Measurements from ENCODE around the gene KIAA0040. TPM values are rescaled to one million over a fixed set of nuclear protein-coding genes. Genes with fewer than 3 reads are reported as not detected.

KIAA0040 gene
- total RNA-seq, 1 experiment from 2014 or later: 15.0 TPM

GRCh38 chr1:175154629-175155472 is 37.7 kb downstream of the KIAA0040 start:
- no peak overlapping the region for H3K27ac Mint-ChIP-seq
- ATAC-seq: peak; percentile 28
- POLR2A ChIA-PET: no interaction called here

GRCh38 chr1:175152006-175152652 is 40.4 kb downstream of the KIAA0040 start:
- CTCF ChIA-PET: interaction anchor here (0.5 to 3.9 kb wide), 118 partner anchors 10 to 953 kb away, joined by 3 to 158 read pairs (median 5); partner anchors contain the start of genes MRPS14 and TNN
- peak overlapping the region; percentile 60 for H3K4me3 Mint-ChIP-seq
- POLR2A ChIA-PET: interaction anchor here (0.6 to 0.9 kb wide), 4 partner anchors 128 to 1729 kb away, joined by 3 to 11 read pairs (median 4); partner anchors contain the start of gene MRPS14
- H3K27me3 Mint-ChIP-seq (ENCODE audit: low read depth): peaks cover 23% of the 10 kb centered on the region
- no peaks in the 10 kb centered on the region for H3K36me3 Mint-ChIP-seq
- no peak overlapping the region for H3K27ac Mint-ChIP-seq
- H3K9me3 Mint-ChIP-seq: no peaks in the 10 kb centered on the region
- peaks cover 31% of the 10 kb centered on the region for H3K4me1 Mint-ChIP-seq
- peak; percentile 87 for ATAC-seq
- no peak for TF ChIP-seq ZMAT4 (CRISPR knock-in tag; IDR thresholded peaks at IDR 0.05)
- TF ChIP-seq CTCF (IDR thresholded peaks at IDR 0.05): peak; percentile 85
- TF ChIP-seq ZSCAN18 (CRISPR knock-in tag; IDR thresholded peaks at IDR 0.05): no peak
- TF ChIP-seq CDX4 (CRISPR knock-in tag; IDR thresholded peaks at IDR 0.05; ENCODE audit: borderline replicate concordance): no peak
- TF ChIP-seq FOXK1 (CRISPR knock-in tag; IDR thresholded peaks at IDR 0.05): no peak
- DNase-seq (ENCODE audit: low spot score): peak; percentile 85

More at GRCh38 chr1:175154629-175155472, 37.7 kb downstream of the KIAA0040 start:
- peak; percentile 77 for DNase-seq (ENCODE audit: low spot score)
- H3K4me3 Mint-ChIP-seq: no peak overlapping the region
- H3K4me1 Mint-ChIP-seq: peaks cover 19% of the 10 kb centered on the region
- no peaks in the 10 kb centered on the region for H3K36me3 Mint-ChIP-seq
- TF ChIP-seq USF2 (CRISPR knock-in tag; IDR thresholded peaks at IDR 0.05) (no peak), CTCF (IDR thresholded peaks at IDR 0.05) (peak; percentile 82)
- CTCF ChIA-PET: interaction anchor here (0.6 to 4.0 kb wide), 45 partner anchors 9 to 602 kb away, joined by 3 to 92 read pairs (median 4); partner anchors contain the start of genes CACYBP, KIAA0040 and MRPS14
- no peaks in the 10 kb centered on the region for H3K9me3 Mint-ChIP-seq
- H3K27me3 Mint-ChIP-seq (ENCODE audit: low read depth): peaks cover 19% of the 10 kb centered on the region

- POLR2A ChIA-PET: no interaction called here
- Mint-ChIP-seq H3K27ac (no peak overlapping the region), H3K36me3 (no peaks in the 10 kb centered on the region), H3K9me3 (no peaks in the 10 kb centered on the region), H3K4me1 (peaks cover 40% of the 10 kb centered on the region), H3K27me3 (ENCODE audit: low read depth) (peaks cover 23% of the 10 kb centered on the region), H3K4me3 (no peak overlapping the region)
- ATAC-seq (no peak), DNase-seq (ENCODE audit: low spot score) (peak; percentile 24)
- CTCF ChIA-PET: interaction anchor here (0.7 to 3.9 kb wide), 22 partner anchors 13 to 673 kb away, joined by 3 to 158 read pairs (median 6); partner anchors contain the start of gene MRPS14
- no peak for TF ChIP-seq MXD4 (CRISPR knock-in tag; IDR thresholded peaks at IDR 0.05; ENCODE audit: borderline replicate concordance)
- no peak for TF ChIP-seq ARID4B (CRISPR knock-in tag; IDR thresholded peaks at IDR 0.05; ENCODE audit: borderline replicate concordance)
- TF ChIP-seq HMGXB4 (CRISPR knock-in tag; IDR thresholded peaks at IDR 0.05): no peak
- TF ChIP-seq JAZF1 (CRISPR knock-in tag; IDR thresholded peaks at IDR 0.05): no peak
- TF ChIP-seq NFE2L1 (CRISPR knock-in tag; IDR thresholded peaks at IDR 0.05): no peak
- no peak for TF ChIP-seq GABPB1 (CRISPR knock-in tag; IDR thresholded peaks at IDR 0.05)
Observed at GRCh38 chr1:175150596-175151319, 41.8 kb downstream of the KIAA0040 start.

Measured in WTC11 (cell line).